ENCODE measurements around the gene KRT81. TPM values are rescaled to one million over a fixed set of nuclear protein-coding genes. Genes with fewer than 3 reads are reported as not detected.

Gene KRT81
- total RNA-seq, 2 donors from 2014 or later = not detected

DNA sequence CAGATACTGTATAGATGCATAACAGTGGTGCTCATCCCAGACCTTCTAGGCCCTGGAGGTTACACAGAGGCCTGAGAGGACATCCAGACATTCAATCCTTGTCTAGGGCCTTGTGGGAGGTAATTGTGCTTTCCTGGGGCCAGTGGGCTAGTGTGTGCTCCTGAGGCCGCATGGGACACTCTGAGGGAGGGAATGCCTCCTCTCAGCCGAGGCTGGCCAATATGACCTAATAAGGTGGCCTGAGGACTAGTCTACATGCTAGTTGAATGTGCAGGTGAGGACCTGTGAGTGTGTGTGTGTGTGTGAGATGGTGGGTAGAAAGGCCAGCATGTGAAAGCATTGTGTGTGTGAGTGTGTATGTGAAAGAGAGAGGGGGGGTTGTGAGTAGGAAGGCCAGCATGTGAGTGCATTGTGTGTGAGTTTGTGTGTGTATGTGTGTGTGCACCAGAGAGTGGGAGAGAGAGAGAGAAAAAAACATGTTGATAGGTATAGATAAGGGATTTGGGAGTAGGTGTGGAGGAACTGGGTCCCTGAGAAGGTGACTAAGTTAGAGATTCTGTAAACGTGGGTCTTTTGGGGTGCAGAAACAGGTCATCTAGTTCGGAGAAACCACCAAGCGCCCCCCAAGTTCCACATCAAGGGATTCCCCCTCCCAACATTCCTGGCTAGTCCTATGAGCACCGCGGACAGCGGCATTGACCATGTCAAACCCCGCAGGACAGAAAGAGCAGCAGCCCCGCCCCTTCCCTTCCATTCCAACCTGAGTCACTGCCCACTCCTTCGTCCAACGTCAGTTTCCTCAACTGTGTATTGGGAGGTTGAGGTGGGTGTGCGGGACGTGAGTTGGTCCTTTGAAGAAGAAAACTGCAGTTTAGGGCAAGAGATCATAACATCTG is 9.7 kb upstream of the KRT81 start:
- no peaks in the 10 kb centered on the region for H3K9me3 Mint-ChIP-seq
- Histone ChIP-seq H3K27me3 (ENCODE audit: control insufficient read depth, insufficient read depth, low read length, poor library complexity, severe bottlenecking) (peaks cover 38% of the 10 kb centered on the region), H3K4me1 (ENCODE audit: control insufficient read depth, insufficient read depth, low read length) (no peaks in the 10 kb centered on the region), H3K27ac (ENCODE audit: low read depth, low read length) (no peak overlapping the region), H3K9me3 (ENCODE audit: control insufficient read depth, low read length) (no peaks in the 10 kb centered on the region), H3K9ac (ENCODE audit: extremely low read depth, low read length, poor library complexity, severe bottlenecking) (no peak overlapping the region), H3K4me3 (ENCODE audit: low read length) (no peak overlapping the region), H3K36me3 (ENCODE audit: control insufficient read depth, insufficient read depth, low read length) (no peaks in the 10 kb centered on the region)
- H3K4me1 Mint-ChIP-seq = no peaks in the 10 kb centered on the region
- no peaks in the 10 kb centered on the region for H3K36me3 Mint-ChIP-seq (ENCODE audit: low read depth)
- H3K27ac Mint-ChIP-seq = no peak overlapping the region
- WGBS, 2 experiments (ENCODE audit: insufficient coverage in 1 of 2, insufficient read length in 1 of 2) = 52% methylated on average over 13 of the region's 14 CpGs; no CpG with 5 or more reads in 1 of the 2 experiments
- TF ChIP-seq, protein P1, sequence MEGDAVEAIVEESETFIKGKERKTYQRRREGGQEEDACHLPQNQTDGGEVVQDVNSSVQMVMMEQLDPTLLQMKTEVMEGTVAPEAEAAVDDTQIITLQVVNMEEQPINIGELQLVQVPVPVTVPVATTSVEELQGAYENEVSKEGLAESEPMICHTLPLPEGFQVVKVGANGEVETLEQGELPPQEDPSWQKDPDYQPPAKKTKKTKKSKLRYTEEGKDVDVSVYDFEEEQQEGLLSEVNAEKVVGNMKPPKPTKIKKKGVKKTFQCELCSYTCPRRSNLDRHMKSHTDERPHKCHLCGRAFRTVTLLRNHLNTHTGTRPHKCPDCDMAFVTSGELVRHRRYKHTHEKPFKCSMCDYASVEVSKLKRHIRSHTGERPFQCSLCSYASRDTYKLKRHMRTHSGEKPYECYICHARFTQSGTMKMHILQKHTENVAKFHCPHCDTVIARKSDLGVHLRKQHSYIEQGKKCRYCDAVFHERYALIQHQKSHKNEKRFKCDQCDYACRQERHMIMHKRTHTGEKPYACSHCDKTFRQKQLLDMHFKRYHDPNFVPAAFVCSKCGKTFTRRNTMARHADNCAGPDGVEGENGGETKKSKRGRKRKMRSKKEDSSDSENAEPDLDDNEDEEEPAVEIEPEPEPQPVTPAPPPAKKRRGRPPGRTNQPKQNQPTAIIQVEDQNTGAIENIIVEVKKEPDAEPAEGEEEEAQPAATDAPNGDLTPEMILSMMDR (conservative IDR thresholded peaks at IDR 0.05) = no peak
- DNase-seq = peak; percentile 84
- peaks cover 34% of the 10 kb centered on the region for H3K27me3 Mint-ChIP-seq (ENCODE audit: insufficient read depth)
- no peak overlapping the region for H3K4me3 Mint-ChIP-seq

DNA sequence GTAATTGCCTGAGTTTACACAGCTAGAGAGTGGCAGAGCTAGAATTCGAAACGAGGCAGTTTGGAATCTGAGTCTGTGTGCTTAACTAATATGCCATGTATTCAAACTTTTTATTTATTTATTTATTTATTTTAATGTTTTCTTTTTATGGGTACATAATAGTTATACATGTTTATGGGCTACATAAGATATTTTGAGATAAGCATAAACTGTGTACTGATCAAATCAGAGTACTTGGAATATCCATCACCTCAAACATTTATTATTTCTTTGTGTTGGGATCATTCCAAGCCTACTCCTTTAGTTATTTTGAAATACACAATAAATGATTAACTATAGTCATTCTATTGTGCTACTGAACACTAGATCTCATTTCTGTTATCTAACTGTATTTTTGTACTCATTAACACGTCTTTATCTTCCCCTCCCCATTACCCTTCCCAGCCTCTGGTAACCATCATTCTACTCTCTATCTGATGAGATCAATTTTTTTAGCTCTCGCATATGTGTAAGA is 7.4 kb upstream of the KRT81 start:
- H3K9ac ChIP-seq (ENCODE audit: extremely low read depth, low read length, poor library complexity, severe bottlenecking) = no peak overlapping the region
- no peak overlapping the region for H3K4me3 Mint-ChIP-seq
- WGBS, 2 experiments (ENCODE audit: insufficient coverage in 1 of 2, insufficient read length in 1 of 2) = 81% methylated on average over 4 of the region's 4 CpGs
- no peaks in the 10 kb centered on the region for H3K9me3 ChIP-seq (ENCODE audit: control insufficient read depth, low read length)
- TF ChIP-seq, protein P1 (conservative IDR thresholded peaks at IDR 0.05) = no peak
- H3K27ac Mint-ChIP-seq = no peak overlapping the region
- H3K4me1 Mint-ChIP-seq = no peaks in the 10 kb centered on the region
- no peaks in the 10 kb centered on the region for H3K4me1 ChIP-seq (ENCODE audit: control insufficient read depth, insufficient read depth, low read length)
- peaks cover 55% of the 10 kb centered on the region for H3K27me3 ChIP-seq (ENCODE audit: control insufficient read depth, insufficient read depth, low read length, poor library complexity, severe bottlenecking)
- no peak overlapping the region for H3K27ac ChIP-seq (ENCODE audit: low read depth, low read length)
- no peaks in the 10 kb centered on the region for H3K36me3 ChIP-seq (ENCODE audit: control insufficient read depth, insufficient read depth, low read length)
- no peak overlapping the region for H3K4me3 ChIP-seq (ENCODE audit: low read length)
- H3K36me3 Mint-ChIP-seq (ENCODE audit: low read depth) = no peaks in the 10 kb centered on the region
- peaks cover 40% of the 10 kb centered on the region for H3K27me3 Mint-ChIP-seq (ENCODE audit: insufficient read depth)
- no peak for DNase-seq
- no peaks in the 10 kb centered on the region for H3K9me3 Mint-ChIP-seq

DNA sequence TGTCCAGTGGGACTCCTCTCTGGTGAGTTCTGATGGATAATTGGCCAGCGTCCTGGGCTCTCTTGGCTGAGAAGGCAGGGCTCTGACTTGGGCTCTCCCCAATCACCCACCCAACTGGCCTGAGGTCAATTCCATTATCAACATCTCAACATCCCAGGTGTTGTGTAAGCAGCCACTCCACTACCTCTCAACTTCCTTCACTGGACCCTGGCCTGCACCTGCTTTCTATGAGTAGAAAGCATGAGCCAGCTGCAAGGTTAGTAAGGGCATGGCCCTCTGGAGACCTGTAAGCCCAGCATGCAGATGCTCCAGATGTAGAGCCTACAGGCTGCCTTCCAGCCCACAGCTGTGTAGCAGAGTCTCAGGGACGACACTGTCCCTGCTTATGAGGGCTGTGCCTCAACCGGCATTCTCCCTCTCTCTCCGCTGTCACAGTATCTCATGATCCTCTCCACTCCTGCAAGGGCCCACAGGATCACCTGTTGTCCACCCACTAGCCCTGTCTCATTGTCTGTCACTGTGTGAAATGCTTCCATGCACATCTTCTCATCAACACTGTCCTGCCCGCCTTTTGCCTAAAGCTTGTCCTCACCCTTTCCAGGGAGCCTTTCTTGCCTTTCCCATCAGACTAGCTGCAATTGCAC is 5.4 kb upstream of the KRT81 start:
- no peaks in the 10 kb centered on the region for H3K36me3 Mint-ChIP-seq (ENCODE audit: low read depth)
- H3K4me1 Mint-ChIP-seq = no peaks in the 10 kb centered on the region
- no peak overlapping the region for H3K27ac Mint-ChIP-seq
- Histone ChIP-seq H3K9me3 (ENCODE audit: control insufficient read depth, low read length) (no peaks in the 10 kb centered on the region), H3K4me1 (ENCODE audit: control insufficient read depth, insufficient read depth, low read length) (no peaks in the 10 kb centered on the region), H3K9ac (ENCODE audit: extremely low read depth, low read length, poor library complexity, severe bottlenecking) (no peak overlapping the region), H3K36me3 (ENCODE audit: control insufficient read depth, insufficient read depth, low read length) (no peaks in the 10 kb centered on the region), H3K27me3 (ENCODE audit: control insufficient read depth, insufficient read depth, low read length, poor library complexity, severe bottlenecking) (peaks cover 63% of the 10 kb centered on the region), H3K4me3 (ENCODE audit: low read length) (no peak overlapping the region), H3K27ac (ENCODE audit: low read depth, low read length) (no peak overlapping the region)
- H3K4me3 Mint-ChIP-seq = no peak overlapping the region
- WGBS, 2 experiments (ENCODE audit: insufficient coverage in 1 of 2, insufficient read length in 1 of 2) = 89 to 97% methylated on average over 5 of the region's 5 CpGs
- H3K9me3 Mint-ChIP-seq = no peaks in the 10 kb centered on the region
- H3K27me3 Mint-ChIP-seq (ENCODE audit: insufficient read depth) = peaks cover 53% of the 10 kb centered on the region
- TF ChIP-seq, protein P1 (conservative IDR thresholded peaks at IDR 0.05) = no peak
- DNase-seq = peak; percentile 38
